ENCODE data around the gene EEF2.
A peak's percentile ranks its signal among the peaks of the same experiment; 100 is the strongest.

The EEF2 gene

DNA sequence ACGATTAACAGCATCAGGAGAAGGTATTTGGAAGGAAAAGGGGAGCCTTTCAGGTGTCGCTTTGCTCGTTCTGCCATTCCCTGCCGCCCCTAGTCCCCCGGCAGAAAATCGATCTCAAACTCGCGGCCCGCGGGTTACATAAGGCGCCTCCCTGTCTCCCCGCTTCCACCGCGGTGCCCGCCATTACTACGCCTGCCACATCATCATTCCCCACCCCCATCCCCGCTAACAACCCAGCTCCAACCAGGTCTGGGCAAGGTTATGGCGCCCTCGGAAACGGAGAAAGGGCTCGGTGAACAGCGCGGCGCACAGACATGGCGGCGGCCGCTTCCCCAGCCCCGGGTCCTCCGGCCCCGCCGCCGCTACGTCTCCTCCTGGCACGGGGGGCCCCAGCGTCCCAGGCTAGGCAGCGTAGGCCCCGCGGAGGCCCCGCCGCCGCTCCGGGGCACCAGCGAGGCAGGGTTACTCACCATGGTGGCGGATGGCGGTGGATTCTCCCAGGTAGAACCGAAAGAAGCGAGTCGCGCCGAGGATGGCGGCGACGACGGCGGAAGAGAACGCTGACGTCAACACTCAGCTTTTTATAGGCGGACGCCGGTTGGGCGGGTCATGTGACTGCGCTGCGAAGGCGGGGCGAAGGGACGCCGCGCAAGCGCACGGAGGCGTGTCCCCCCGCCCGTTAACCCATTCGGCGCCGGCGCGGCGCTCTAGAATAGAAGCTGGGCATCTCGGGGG lies at the start of gene EEF2:
EEF2 (minus strand) TSS at position 556 of the 735 bp plus-strand sequence; CDS start at position 473, 83 bp downstream.
- TF ChIP-seq GATA1 (IDR thresholded peaks at IDR 0.05; ENCODE audit: low read depth, low read length) (no peak), POLR2A (IDR thresholded peaks at IDR 0.05; ENCODE audit: low read length) (peak; percentile 99)
- DNase-seq, result peak; percentile 94 to 98

- TF ChIP-seq GATA1 (IDR thresholded peaks at IDR 0.05; ENCODE audit: low read depth, low read length), result no peak
- TF ChIP-seq POLR2A (IDR thresholded peaks at IDR 0.05; ENCODE audit: low read length), result no peak
Measured at GRCh38 chr19:4034048-4035017, 49.1 kb upstream of the EEF2 start.

GRCh38 chr19:4033028-4033956 lies 48.0 kb upstream of the EEF2 start:
- no peak for DNase-seq
- no peak for TF ChIP-seq GATA1 (IDR thresholded peaks at IDR 0.05; ENCODE audit: low read depth, low read length)
- peak; percentile 2 for TF ChIP-seq POLR2A (IDR thresholded peaks at IDR 0.05; ENCODE audit: low read length)

More at GRCh38 chr19:4034048-4035017, 49.1 kb upstream of the EEF2 start:
- DNase-seq, result no peak

- DNase-seq, result no peak
- TF ChIP-seq GATA1 (IDR thresholded peaks at IDR 0.05; ENCODE audit: low read depth, low read length) (no peak), POLR2A (IDR thresholded peaks at IDR 0.05; ENCODE audit: low read length) (no peak)
Measured at GRCh38 chr19:4032436-4032835, 47.2 kb upstream of the EEF2 start.

- no peak for TF ChIP-seq GATA1 (IDR thresholded peaks at IDR 0.05; ENCODE audit: low read depth, low read length)
- no peak for TF ChIP-seq POLR2A (IDR thresholded peaks at IDR 0.05; ENCODE audit: low read length)
- no peak for DNase-seq
Measured at GRCh38 chr19:4031420-4031819, 46.2 kb upstream of the EEF2 start.

DNA sequence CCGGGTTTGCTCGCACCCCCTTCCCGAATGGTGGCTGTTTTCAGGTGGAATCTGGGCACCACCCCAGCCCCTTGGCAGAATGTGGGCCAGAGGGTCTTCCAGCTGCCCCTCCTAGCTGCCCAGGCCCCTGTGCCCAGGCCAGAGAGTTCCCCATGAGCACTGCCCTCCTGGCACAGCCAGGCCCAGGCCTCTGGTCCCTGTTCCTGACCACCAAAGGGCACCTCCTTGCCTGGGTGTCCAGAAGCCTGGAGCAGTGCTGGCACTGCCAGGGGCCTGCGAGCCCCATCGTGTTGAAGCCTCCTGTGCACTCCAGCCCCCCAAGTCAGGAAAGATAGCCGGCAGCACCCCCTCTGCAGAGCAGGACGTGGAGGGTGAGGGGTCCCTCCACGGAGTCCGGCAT lies 45.7 kb upstream of the EEF2 start:
- TF ChIP-seq POLR2A (IDR thresholded peaks at IDR 0.05; ENCODE audit: low read length), result no peak
- no peak for TF ChIP-seq GATA1 (IDR thresholded peaks at IDR 0.05; ENCODE audit: low read depth, low read length)
- DNase-seq, result no peak

DNA sequence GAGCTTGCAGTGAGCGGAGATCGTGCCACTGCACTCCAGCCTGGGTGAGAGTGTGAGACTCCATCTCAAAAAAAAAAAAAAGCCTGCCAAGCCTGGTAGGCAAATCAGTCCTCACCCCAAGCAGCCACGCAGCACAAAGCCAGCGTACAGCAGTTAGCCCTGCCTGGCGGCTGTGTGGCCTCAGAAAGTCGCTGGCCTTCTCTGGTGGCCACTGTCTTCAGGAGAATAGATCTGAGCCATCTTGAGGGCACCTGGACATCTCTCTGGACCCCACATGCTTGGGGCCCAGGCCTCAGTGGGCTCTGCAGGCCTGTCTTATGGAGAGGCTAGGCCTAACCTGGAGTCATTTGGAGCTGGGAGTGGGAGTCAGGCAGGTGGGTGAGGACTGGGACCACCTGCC lies 45.3 kb upstream of the EEF2 start:
- TF ChIP-seq GATA1 (IDR thresholded peaks at IDR 0.05; ENCODE audit: low read depth, low read length) (no peak), POLR2A (IDR thresholded peaks at IDR 0.05; ENCODE audit: low read length) (no peak)
- DNase-seq, result no peak

GRCh38 chr19:4029247-4029614 lies 44.0 kb upstream of the EEF2 start:
- DNase-seq, result no peak
- TF ChIP-seq GATA1 (IDR thresholded peaks at IDR 0.05; ENCODE audit: low read depth, low read length) (no peak), POLR2A (IDR thresholded peaks at IDR 0.05; ENCODE audit: low read length) (no peak)

DNA sequence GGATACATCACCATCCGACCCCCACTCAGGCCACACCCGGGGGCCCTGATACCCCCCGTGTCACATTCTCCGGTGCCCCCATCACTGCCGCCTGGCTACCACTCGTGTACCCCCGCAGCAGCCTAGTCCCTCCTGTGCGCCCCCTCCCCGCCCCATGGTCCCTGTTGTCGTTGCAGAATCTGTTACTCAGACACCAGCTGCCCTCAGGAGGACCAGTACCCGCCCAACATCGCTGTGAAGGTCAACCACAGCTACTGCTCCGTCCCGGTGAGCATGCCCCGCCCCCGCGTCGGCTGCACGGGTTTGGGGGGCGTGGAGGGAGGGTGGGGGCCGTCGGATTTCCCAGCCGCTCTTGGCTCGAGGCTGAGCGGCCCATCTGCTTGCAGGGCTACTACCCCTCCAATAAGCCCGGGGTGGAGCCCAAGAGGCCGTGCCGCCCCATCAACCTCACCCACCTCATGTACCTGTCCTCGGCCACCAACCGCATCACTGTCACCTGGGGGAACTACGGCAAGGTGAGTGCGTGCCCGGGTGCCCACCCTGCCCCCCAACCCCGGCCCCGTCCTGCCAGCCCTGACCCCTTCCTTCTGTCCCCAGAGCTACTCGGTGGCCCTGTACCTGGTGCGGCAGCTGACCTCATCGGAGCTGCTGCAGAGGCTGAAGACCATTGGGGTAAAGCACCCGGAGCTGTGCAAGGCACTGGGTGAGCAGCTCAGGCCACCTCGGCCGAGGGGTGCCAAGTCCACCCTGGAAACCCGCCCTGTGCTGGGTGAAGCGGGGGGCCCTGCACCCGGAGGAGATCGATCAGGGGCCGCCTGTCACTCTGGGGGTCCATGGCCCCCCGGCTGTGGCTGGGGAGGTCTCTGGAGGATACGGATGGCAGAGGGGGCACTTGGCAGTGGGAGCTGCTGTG lies 43.3 kb upstream of the EEF2 start:
- TF ChIP-seq GATA1 (IDR thresholded peaks at IDR 0.05; ENCODE audit: low read depth, low read length) (no peak), POLR2A (IDR thresholded peaks at IDR 0.05; ENCODE audit: low read length) (no peak)
- DNase-seq, result no peak

DNA sequence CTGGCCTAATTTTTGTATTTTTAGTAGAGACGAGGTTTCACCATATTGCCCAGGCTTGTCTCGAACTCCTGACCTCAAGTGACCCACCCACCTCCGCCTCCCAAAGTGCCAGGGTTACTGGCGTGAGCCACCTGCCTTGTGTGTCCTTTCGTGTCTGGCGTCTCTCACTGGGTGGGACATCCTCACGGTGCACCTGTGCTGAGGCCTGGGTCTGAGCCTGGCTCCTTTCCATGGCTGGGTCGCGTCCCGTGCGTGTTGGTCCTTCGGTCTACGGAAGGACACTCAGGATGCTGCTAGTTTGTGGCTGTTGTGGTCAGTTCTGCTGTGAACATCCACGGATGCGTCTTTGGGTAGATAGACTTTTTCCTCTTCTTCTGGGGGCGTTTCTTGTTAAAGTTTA lies 41.9 kb upstream of the EEF2 start:
- no peak for TF ChIP-seq POLR2A (IDR thresholded peaks at IDR 0.05; ENCODE audit: low read length)
- TF ChIP-seq GATA1 (IDR thresholded peaks at IDR 0.05; ENCODE audit: low read depth, low read length), result no peak
- DNase-seq, result no peak

DNA sequence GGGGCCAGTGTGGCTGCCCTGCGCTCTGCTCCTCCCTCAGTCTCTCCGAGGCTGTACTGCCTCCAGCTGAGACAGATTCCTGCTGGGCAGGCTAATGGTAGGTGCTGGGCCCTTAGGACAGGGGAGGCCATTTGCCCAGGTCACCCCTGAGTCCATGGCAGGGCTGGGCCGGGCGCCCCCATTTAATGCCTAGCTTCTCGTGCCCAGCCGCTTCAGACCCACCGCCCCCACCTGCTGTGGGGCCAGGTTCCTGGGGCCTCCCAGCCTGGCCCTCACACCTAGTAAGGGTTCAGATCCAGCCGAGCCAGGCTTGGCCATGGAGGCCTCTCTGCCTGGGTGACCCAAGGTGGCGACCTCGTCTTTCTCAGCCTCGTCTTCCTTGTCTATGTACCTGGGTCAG lies 40.1 kb upstream of the EEF2 start:
- no peak for TF ChIP-seq POLR2A (IDR thresholded peaks at IDR 0.05; ENCODE audit: low read length)
- TF ChIP-seq GATA1 (IDR thresholded peaks at IDR 0.05; ENCODE audit: low read depth, low read length), result no peak
- DNase-seq, result no peak

DNA sequence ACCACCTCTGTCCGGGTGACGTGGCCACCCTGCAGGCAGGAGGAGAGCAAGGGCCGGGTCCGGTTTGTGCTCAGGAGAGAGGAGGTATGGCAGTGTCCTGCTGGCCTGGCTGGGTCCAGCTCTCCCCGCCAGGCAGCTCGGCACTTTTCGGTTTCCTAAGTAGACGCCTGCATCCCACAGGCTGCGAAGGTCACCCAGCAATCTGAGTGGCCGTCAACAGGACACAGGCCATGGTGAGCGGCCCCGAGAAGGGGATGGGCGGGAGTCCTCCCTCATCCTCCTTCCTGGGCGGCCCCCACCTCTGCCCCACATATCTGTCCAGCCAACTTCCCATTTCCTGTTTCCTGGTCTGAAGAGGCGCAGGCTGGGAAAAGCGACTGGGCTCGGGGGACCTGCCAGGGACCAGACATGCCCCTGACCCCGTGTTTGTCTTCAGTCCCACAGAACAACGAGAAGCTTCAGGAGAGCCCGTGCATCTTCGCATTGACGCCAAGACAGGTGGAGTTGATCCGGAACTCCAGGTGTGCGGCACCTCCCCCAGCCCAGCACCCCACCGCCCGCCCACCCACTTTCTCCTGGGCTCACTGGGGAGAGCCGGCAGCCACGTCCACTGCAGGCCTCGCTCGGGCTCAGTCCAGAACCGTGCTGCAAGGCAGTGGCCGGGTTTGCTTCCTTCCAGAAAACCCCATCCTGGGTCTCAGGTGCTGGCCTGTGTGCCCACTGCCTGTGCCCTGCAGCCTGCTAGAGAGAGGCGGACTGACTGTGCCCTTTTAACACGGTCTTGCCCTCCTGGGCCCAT lies 38.5 kb upstream of the EEF2 start:
- no peak for DNase-seq
- no peak for TF ChIP-seq POLR2A (IDR thresholded peaks at IDR 0.05; ENCODE audit: low read length)
- no peak for TF ChIP-seq GATA1 (IDR thresholded peaks at IDR 0.05; ENCODE audit: low read depth, low read length)

Data from erythroblast (primary cell).